Measurements from ENCODE around the gene CXCL1.

DNA sequence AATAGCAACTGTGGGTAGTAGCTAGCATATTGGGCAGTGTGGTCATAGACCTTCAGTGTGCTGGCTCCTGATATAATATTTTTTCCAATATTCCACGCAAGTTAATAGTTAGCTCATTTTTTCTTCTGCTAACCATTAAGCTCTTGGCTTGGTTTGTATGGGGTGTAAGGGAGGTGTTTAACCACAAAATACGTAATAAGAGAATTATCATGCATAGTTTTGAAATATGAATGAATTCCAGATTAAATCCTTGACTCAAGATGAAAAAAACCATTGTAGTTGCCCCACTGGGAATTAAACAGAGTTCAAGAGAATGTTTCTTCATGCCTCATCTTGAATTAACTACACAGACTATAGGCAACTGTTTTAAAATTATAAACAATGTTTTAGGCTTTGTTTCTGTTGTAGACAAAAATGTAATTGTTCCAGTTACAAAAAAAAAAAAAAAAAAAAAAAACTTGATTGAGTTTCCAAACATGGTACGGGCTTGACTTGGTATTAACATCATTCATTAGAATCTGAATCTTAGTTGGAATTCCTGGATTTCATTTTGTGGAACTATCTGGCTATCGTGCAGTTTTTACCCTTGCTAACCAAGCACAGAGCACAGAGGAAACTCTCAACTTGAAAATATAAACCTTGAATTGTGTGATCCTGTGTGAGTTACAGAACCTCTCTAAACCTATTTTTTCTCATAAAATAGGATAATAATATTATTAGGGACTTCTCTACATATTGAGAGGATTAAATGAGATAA is 28.4 kb downstream of the CXCL1 start:
- no peak for TF ChIP-seq CTCF (IDR thresholded peaks at IDR 0.05)
- TF ChIP-seq POLR2A (IDR thresholded peaks at IDR 0.05), result no peak
- TF ChIP-seq POLR2AphosphoS5 (IDR thresholded peaks at IDR 0.05), result no peak

All from sigmoid colon (tissue), 4 donors.